Activated T-helper 9 cell treated with anti-CD3 and anti-CD28 coated beads, Interleukin-2, amount 50 U/mL, for 16 hours (primary cell): ENCODE data around the gene PRSS38.

Experiments
- DNase-seq: peaks from one replicate; pipeline ENCODE4 v3.0.0-alpha.2; 2020; ENCODE audit warnings: low read depth

Gene PRSS38

GRCh38 chr1:227793948-227794816 lies 21.3 kb upstream of the PRSS38 start:
- no peak for DNase-seq

DNA sequence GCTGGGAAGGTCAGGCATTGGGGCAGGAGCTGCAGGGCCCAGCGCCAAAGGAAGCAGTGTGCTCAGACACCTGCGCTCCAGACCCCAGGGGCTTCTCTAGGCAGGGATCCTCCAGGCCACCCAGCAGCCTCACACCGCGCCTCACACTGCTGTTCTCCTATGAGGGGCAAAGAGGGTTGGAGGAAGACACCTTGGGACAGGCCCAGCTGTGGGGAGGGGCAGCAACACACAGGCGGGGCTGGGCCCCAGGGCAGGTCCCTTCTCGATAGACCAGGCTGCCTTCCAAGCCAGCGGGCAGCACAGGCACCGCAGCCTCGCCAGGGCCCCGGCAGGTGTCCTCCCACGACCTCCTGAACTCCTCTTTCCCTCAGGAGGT lies 20.7 kb upstream of the PRSS38 start:
- DNase-seq: no peak

DNA sequence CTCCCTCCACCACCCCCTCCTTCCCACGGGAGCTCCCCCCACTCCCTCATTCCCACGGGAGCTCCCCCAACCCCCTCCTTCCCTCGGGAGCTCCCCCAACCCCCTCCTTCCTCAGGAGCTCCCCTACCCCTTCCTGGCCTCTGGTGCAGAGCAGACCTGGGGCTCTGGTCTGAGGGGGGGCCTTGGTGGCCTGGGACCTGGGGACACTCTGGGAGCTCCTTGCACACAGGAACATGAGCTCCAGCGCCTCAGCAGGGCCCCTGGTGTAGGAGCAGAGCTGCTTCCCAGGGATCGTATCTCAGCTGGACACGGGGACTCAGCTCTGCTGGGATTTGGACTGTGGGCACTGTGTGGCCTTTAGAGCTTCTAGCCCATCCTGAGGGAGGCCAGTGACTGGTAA lies 19.7 kb upstream of the PRSS38 start:
- no peak for DNase-seq

- DNase-seq: no peak
Observed at GRCh38 chr1:227796359-227796915, 19.0 kb upstream of the PRSS38 start.

DNA sequence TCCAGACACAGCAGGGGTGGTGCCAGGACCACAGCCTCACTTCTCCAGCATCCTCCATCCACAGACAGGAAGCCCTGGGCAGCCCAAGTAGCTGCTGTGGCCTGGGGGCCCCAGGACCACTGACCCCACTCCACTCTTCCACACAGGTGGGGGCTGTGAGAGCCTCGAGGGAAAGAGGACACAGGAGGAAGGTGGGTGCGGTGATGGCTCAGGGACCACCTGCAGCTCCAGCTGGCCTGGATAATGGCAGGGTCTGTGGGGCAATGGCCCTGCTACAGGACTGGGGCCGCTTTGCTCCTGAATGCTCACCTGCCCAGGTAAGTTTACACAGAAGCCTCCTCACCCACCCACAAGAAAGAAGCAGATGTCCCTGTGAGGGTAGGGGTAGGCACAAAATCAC lies 18.3 kb upstream of the PRSS38 start:
- no peak for DNase-seq

DNA sequence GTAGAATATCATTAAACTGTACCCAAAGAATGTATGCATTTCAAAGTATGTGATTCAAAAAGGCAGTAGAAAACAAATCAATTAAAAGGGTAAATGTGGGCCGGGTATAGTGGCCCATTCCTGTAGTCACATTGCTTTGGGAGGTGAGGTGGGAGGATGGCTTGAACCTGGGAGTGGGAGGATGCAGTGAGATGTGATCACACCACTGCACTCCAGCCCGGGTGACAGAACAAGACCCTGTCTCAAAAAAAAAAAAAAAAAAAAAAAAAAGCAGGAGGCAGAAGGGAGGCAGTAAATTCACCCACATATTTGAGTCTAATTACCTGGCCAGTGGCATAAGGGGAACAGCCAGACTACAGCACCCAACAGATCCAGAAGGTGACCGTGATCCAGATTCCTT lies 17.9 kb upstream of the PRSS38 start:
- no peak for DNase-seq

- DNase-seq: no peak
Observed at GRCh38 chr1:227798078-227798802, 17.2 kb upstream of the PRSS38 start.

DNA sequence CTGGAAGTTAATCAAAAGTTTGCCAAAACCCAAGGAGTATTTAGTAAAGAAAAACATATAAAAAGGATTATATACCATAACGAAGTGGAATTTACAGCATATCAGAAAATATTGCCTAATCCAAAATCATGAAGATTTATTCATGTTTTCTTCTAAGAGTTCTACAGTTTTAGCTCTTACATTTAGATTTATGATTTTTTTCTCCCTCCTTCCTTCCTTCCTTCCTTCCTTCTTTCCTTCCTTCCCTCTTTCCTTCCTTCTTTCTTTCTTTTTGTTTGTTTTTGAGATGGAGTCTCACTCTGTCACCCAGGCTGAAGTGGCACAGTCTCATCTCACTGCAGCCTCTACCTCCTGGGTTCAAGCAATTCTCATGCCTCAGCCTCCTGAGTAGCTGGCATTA lies 15.7 kb upstream of the PRSS38 start:
- no peak for DNase-seq

GRCh38 chr1:227803933-227804332 lies 11.5 kb upstream of the PRSS38 start:
- DNase-seq: no peak

DNA sequence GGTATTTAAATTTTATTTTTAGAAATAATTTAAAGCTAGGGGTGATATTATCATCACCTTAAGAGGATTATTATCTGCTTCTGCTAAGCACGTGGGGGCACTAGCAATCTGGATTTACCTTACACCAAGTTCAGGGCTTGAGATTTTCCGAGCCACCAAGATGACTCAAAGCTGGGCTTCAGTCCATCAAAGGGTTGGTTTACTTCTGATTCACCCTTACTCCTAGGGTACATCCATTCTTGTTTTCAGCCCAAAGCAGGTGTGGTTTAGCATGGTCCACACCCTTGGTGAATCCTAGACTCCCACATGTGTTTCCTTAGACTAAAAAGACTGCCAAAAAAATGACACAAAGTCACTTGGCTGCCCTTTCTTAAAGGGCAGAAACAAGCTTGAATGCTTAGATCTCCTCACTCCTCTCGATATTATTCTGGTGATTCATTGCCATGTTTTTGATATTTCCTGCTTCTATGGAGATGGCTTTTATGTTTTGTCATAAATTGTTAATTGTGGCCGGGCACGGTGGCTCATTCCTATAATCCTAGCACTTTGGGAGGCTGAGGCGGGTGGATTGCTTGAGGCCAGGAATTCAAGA lies 9.8 kb upstream of the PRSS38 start:
- no peak for DNase-seq

GRCh38 chr1:227808566-227808965 lies 6.9 kb upstream of the PRSS38 start:
- DNase-seq: no peak

DNA sequence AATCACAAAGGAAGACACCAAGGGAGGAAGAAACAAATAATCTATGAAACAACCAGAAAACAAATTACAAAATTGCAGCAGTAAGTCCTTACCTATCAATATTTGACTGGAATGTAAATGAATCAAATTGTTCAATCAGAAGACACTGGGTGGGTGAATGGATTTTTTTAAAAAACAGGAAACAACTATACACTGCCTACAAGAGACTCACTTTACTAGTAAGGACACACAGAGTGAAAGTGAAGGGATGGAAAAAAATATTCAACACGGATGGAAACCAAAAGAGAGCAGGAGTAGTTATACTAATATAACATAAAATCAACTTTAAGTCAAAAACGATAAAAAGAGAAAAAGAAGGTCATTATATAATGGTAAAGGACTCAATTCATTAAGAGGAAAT lies 6.4 kb upstream of the PRSS38 start:
- DNase-seq: no peak

DNA sequence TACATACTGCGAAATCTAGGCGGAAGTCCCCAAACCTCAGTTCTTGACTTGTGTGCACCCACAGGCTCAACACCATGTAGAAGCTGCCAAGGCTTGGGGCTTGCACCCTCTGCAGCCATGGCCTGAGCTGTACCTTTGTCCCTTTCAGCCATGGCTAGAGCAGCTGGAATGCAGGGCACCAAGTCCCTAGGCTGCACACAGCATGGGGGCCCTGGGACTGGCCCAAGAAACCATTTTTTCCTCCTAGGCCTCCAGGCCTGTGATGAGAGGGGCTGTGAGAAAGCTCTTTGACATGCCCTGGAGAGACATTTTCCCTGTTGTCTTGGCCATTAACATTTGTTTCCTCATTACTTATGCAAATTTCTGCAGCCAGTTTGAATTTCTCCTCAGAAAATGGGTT lies 1.5 kb upstream of the PRSS38 start:
- DNase-seq: no peak

DNA sequence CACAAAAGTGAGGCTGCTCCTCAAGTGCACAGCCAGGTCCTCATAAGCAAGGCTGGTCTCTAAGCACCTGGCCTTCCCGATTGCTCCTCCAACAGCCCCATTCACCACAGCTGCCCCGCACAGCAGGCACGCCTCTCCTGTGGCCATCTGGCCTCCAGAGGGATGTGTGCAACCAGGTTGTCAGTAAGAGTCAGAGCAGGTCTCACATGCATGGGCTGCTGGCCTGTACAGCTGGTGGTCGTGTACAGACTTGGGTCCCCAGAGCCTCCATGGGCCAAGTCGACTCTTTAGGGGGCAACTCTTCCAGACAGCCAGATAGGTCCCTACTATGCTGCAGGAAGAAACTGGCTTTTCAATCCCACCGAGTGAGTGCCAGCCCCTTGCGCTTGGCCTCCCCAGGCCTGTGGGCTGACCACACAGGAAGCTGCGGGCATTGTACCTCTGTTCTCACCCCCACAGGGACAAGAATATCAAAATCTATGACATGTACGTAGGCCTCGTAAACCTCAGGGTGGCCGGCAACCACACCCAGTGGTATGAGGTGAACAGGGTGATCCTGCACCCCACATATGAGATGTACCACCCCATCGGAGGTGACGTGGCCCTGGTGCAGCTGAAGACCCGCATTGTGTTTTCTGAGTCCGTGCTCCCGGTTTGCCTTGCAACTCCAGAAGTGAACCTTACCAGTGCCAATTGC lies 1.4 kb downstream of the PRSS38 start:
- no peak for DNase-seq

DNA sequence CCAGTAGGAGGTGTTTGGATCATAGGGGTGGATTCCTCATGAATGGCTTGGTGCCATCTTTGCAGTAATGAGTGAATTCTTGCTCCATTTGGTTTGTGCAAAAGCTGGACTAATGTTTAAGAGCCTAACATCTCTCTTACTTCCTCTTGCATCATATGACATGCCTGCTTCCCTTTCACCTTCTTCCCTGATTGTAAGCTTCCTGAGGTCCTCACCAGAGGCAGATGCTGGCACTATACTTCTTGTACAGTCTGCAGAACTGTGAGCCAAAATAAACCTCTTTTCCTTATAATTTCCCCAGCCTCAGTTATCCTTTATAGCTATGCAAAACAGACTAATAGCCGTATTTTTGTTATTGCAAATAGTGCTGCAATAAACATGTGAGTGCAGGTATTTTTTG lies 8.1 kb downstream of the PRSS38 start:
- DNase-seq: no peak

DNA sequence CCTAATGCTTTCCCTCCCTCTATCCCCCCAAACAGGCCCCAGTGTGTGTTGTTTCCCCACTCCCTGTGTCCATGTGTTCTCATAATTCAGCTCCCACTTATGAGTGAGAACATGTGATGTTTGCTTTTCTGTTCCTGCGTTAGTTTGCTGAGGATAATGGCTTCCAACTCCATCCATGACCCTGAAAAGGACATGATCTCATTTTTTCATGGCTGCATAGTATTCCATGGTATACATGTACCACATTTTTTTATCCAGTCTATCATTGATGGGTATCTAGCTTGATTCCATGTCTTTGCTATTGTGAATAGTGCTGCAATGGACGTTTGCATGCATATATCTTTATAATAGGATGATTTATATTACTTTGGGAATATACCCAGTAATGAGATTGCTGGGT lies 8.7 kb downstream of the PRSS38 start:
- no peak for DNase-seq

- DNase-seq: no peak
Observed at GRCh38 chr1:227828786-227829185, 13.3 kb downstream of the PRSS38 start.

DNA sequence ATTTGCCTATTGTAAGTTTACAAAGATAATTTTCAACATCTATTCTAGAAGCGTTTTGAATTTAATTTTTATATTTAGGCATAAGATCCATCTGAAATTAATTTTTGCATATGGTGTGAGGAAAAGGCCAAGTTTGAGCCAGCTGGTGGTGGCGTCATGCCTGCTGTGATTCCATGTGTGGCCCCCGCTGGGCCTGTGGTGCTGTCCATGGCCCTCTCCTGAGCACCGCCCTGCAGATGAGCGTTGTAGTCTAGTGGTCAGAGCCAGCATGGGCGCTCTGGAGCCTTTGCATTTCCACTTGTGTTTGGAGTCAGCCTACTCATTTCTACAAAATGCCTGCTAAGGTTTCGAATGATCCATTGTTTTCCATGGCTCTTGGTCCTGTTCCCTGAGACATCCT lies 22.7 kb downstream of the PRSS38 start:
- DNase-seq: no peak

- DNase-seq: no peak
Observed at GRCh38 chr1:227841096-227841495, 25.6 kb downstream of the PRSS38 start.

DNA sequence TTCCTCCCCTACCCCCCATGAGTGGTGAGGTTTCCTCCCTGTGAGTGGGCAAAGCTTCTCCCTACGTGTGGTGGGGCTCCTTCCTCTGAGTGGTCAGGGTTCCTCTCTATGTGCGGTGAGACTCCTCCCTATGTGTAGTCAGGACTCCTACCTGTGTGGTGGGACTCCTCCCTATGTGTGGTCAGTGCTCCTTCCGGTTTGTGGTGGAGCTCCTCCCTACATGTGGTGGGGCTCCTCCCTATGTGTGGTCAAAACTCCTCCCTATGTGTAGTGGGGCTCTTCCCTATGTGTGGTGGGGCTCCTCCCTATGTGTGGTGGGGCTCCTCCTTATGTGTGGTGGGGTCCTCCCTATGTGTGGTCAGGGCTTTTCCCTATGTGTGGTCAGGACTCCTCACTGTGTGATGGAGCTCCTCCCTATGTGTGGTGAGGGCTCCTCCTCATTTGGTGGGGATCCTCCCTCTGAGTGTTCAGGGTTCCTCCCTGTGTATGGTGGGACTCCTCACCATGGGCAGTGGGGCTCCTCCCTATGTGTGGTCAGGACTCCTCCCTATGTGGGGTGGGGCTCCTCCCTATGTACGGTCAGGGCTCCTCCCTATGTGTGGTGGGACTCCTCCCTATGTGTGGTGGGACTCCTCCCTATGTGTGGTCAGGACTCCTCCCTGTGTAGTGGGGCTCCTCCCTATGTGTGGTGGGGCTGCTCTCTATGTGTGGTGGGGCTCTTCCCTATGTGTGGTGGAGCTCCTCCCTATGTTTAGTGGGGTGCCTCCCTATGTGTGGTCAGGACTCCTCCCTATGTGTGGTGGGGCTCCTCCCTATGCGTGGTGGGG lies 29.1 kb downstream of the PRSS38 start:
- no peak for DNase-seq

DNA sequence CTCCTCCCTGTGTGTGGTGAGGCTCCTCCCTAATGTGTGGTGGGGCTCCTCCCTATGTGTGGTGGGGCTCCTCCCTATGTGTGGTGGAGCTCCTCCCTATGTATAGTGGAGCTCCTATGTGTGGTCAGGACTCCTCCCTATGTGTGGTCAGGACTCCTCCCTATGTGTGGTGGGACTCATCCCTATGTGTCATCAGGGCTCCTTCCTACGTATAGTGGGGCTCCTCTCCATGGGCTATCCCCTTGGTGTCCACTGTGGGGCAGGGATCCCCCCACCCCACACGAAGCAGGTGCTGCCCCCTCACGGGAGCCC lies 29.6 kb downstream of the PRSS38 start:
- DNase-seq: no peak

- no peak for DNase-seq
Observed at GRCh38 chr1:227845519-227845918, 30.0 kb downstream of the PRSS38 start.
